GM23338 (cell line): ENCODE data around the gene RIMS3.
"Not testable (repeated sequence)": the region's sequence is repeated elsewhere in the genome, so short reads cannot be mapped to it uniquely, and the experiment has no call there.

ENCODE experiments used
- CREB1 ChIP-seq: fragments of 250-450 bp; sonication (Bioruptor Pico); IDR thresholded peaks from 2 replicates; pipeline ENCODE4 v1.5.0; 2020; ENCODE audit warnings: low read depth, mild to moderate bottlenecking, moderate library complexity
- CTCF ChIP-seq, 2 experiments: fragments of 200-600 bp in 1 of 2; sonication (generic) in 1 of 2; conservative IDR thresholded peaks; 2 replicates each; pipeline versions ENCODE4 v1.5.1 to v1.6.1; 2016 to 2017; ENCODE audit warnings: antibody characterized with exemption in 2 of 2, low read depth in 2 of 2, mild to moderate bottlenecking in 2 of 2, moderate library complexity in 1 of 2
- EZH2 ChIP-seq: fragments of 200-600 bp; sonication (generic); IDR thresholded peaks from one replicate; pipeline ENCODE4 v1.8.0; 2017; ENCODE audit warnings: antibody characterized with exemption, mild to moderate bottlenecking, low read depth; ENCODE audit not compliant: unreplicated experiment
- EZH2phosphoT487 ChIP-seq: fragments of 200-600 bp; sonication (generic); IDR thresholded peaks from one replicate; pipeline ENCODE4 v1.8.1; 2018; ENCODE audit warnings: antibody characterized with exemption; ENCODE audit not compliant: unreplicated experiment
- POLR2AphosphoS5 ChIP-seq: IDR thresholded peaks from 2 replicates; pipeline ENCODE4 v1.6.1; 2016; ENCODE audit warnings: antibody characterized with exemption, low read depth

GRCh38 chr1:40574805-40575204, 90.7 kb downstream of the RIMS3 start:
- TF ChIP-seq CTCF (conservative IDR thresholded peaks at IDR 0.05; ENCODE audit: low read depth in 2 of 2); POLR2AphosphoS5; CREB1; EZH2phosphoT487; EZH2: not testable (repeated sequence)
